ENCODE measurements around the gene MIDN. TPM values are rescaled to one million over a fixed set of nuclear protein-coding genes. Genes with fewer than 3 reads are reported as not detected.

MIDN gene
- total and polyA plus RNA-seq, 10 of the 15 experiments (the other 5 are each of a cell fraction or from before 2014, with no cell fraction given): 0.38 to 51.5 (median 7.2) TPM

DNA sequence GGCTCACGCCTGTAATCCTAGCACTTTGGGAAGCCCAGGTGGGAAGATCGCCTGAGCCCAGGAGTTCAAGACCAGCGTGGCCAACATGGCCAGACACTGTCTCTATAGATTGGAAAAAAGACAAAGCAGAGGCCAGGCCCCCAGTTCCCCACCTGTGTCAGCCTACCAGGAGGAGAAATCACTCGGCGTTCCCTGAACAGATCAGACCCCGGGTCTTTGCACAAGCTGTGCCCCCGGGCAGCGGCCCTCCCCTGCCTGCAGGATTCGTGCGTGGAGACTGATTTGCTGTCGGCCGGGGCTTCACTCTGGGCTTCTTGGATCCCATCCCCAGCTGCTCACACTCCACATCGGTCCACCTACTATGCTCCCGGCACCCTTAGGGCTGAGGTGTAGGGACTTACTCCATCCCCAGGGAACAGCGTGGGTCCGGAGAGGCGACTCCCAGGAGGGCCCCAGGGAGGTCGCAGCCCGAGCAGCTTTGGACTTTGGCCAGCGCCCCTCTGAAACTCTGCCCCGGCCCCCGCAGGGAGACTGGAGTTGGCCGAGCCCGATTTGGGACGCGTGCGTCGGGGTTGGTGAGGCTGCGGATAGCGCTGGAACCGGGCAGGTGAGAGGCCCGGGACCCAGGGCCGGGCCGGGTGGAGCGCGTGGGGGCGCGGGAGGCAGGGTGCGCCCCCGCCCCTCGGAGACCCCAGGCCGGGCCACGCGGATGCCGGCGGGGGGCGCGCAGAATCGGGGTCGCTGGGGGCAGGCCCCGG, 36.8 kb downstream of the MIDN start (continued):
- TF ChIP-seq, protein P1, sequence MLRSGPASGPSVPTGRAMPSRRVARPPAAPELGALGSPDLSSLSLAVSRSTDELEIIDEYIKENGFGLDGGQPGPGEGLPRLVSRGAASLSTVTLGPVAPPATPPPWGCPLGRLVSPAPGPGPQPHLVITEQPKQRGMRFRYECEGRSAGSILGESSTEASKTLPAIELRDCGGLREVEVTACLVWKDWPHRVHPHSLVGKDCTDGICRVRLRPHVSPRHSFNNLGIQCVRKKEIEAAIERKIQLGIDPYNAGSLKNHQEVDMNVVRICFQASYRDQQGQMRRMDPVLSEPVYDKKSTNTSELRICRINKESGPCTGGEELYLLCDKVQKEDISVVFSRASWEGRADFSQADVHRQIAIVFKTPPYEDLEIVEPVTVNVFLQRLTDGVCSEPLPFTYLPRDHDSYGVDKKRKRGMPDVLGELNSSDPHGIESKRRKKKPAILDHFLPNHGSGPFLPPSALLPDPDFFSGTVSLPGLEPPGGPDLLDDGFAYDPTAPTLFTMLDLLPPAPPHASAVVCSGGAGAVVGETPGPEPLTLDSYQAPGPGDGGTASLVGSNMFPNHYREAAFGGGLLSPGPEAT (IDR thresholded peaks at IDR 0.05; ENCODE audit: low read depth): no peak
- no peak for TF ChIP-seq SIX5 (IDR thresholded peaks at IDR 0.05; ENCODE audit: low read depth, low read length, severe bottlenecking)
- no peak for TF ChIP-seq MEF2B (IDR thresholded peaks at IDR 0.05; ENCODE audit: partially characterized antibody, poor library complexity, severe bottlenecking)

DNA sequence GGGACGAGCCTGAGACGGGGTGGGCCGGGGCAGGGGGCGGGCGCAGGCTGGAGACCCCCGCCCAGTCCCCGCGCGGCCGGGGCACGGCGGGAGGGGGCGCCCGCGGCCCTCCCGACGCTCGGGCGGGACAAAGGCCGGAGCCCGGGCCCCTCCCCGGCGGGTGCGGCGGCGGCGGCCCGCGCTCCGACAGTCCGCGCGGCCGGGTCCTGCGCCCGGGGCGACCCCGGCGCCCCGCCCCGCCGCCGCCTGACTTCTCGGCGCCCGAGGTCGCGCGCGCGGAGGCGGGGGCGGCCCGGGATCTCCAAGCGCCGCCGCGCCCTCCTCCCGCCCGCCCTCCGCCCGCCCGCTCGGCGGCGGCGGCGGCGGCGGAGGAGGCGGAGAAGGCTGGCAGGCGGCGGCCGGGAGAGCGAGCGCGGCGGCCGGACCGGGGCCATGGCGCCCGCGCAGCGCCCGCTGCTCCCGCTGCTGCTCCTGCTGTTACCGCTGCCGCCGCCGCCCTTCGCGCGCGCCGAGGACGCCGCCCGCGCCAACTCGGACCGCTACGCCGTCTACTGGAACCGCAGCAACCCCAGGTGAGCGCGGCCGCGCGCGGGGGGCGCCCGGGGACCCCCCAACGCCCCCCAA, 37.5 kb downstream of the MIDN start, which contains the start of gene EFNA2:
Gene EFNA2 (plus strand): TSS at position 137 of the 624 bp plus-strand sequence. CDS start 296 bp downstream, at position 433.
- ATAC-seq (no peak), DNase-seq (ENCODE audit: low read depth, low spot score) (no peak), FAIRE-seq (no peak)
- ChIA-PET CTCF (no interaction called here), RAD21 (ENCODE audit: unreplicated experiment) (no interaction called here), POLR2A (no interaction called here), SMC1A (ENCODE audit: uncharacterized antibody, unreplicated experiment) (interaction anchor here (0.9 kb wide), 1 partner anchor 53 kb away, joined by 3 read pairs; no protein-coding TSS in a partner anchor)
- Histone ChIP-seq H2AFZ (ENCODE audit: control insufficient read depth, low read depth, low read length) (no peak within 1 kb of the TSS), H4K20me1 (ENCODE audit: control insufficient read depth, insufficient read depth) (no peaks in the 10 kb centered on the region), H3K4me2 (ENCODE audit: control insufficient read depth, insufficient read depth) (no peak within 1 kb of the TSS), H3K4me3 (no peak within 1 kb of the TSS), H3K79me2 (ENCODE audit: control insufficient read depth, insufficient read depth, low read length) (no peaks in the 10 kb centered on the region), H3K9ac (ENCODE audit: control insufficient read depth, insufficient read depth, low read length) (no peak within 1 kb of the TSS), H3K27ac (ENCODE audit: control insufficient read depth, insufficient read depth) (no peak within 1 kb of the TSS), H3K27me3 (replicated peaks in 1 of 2; ENCODE audit: control insufficient read depth in 2 of 2, insufficient read depth in 2 of 2, low read length in 1 of 2) (peaks cover 7 to 8% of the 10 kb centered on the region in 2 experiments; a peak in 3 of 4 replicates), H3K9me3 (replicated peaks; ENCODE audit: control insufficient read depth, insufficient read depth, low read length) (no peaks in the 10 kb centered on the region), H3K36me3 (ENCODE audit: control insufficient read depth in 2 of 2, insufficient read depth in 2 of 2, low read length in 1 of 2) (no peaks in the 10 kb centered on the region; a peak in 1 of 4 replicates), H3K4me1 (ENCODE audit: control insufficient read depth, insufficient read depth, low read length) (no peaks in the 10 kb centered on the region)
- BruUV-seq (replicated peaks): no TSS peak
- 0% methylated on average over 7 of the region's 113 CpGs for WGBS (ENCODE audit: insufficient coverage, insufficient replicate concordance, low lambda C conversion rate, missing lambda C conversion rate)
- in situ Hi-C loops (cut with MboI) (no loop called here), intact Hi-C loops (cut with micrococcal nuclease; ENCODE audit: unreplicated experiment) (no loop called here)
- TF ChIP-seq, protein P2, sequence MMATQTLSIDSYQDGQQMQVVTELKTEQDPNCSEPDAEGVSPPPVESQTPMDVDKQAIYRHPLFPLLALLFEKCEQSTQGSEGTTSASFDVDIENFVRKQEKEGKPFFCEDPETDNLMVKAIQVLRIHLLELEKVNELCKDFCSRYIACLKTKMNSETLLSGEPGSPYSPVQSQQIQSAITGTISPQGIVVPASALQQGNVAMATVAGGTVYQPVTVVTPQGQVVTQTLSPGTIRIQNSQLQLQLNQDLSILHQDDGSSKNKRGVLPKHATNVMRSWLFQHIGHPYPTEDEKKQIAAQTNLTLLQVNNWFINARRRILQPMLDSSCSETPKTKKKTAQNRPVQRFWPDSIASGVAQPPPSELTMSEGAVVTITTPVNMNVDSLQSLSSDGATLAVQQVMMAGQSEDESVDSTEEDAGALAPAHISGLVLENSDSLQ (IDR thresholded peaks at IDR 0.05): no peak
- no peak for TF ChIP-seq CHD1 (IDR thresholded peaks at IDR 0.05; ENCODE audit: low read depth, low read length)
- TF ChIP-seq FOXM1 (IDR thresholded peaks at IDR 0.05; ENCODE audit: low read depth, low read length): no peak
- TF ChIP-seq, protein P3, sequence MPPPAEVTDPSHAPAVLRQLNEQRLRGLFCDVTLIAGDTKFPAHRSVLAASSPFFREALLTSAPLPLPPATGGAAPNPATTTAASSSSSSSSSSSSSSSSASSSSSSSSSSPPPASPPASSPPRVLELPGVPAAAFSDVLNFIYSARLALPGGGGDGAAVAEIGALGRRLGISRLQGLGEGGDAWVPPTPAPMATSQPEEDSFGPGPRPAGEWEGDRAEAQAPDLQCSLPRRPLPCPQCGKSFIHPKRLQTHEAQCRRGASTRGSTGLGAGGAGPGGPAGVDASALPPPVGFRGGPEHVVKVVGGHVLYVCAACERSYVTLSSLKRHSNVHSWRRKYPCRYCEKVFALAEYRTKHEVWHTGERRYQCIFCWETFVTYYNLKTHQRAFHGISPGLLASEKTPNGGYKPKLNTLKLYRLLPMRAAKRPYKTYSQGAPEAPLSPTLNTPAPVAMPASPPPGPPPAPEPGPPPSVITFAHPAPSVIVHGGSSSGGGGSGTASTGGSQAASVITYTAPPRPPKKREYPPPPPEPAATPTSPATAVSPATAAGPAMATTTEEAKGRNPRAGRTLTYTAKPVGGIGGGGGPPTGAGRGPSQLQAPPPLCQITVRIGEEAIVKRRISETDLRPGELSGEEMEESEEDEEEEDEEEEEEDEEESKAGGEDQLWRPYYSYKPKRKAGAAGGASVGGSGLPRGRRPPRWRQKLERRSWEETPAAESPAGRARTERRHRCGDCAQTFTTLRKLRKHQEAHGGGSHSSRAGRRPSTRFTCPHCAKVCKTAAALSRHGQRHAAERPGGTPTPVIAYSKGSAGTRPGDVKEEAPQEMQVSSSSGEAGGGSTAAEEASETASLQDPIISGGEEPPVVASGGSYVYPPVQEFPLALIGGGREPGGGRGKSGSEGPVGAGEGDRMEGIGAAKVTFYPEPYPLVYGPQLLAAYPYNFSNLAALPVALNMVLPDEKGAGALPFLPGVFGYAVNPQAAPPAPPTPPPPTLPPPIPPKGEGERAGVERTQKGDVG (CRISPR knock-in tag; IDR thresholded peaks at IDR 0.05): no peak
- TF ChIP-seq, protein P4, sequence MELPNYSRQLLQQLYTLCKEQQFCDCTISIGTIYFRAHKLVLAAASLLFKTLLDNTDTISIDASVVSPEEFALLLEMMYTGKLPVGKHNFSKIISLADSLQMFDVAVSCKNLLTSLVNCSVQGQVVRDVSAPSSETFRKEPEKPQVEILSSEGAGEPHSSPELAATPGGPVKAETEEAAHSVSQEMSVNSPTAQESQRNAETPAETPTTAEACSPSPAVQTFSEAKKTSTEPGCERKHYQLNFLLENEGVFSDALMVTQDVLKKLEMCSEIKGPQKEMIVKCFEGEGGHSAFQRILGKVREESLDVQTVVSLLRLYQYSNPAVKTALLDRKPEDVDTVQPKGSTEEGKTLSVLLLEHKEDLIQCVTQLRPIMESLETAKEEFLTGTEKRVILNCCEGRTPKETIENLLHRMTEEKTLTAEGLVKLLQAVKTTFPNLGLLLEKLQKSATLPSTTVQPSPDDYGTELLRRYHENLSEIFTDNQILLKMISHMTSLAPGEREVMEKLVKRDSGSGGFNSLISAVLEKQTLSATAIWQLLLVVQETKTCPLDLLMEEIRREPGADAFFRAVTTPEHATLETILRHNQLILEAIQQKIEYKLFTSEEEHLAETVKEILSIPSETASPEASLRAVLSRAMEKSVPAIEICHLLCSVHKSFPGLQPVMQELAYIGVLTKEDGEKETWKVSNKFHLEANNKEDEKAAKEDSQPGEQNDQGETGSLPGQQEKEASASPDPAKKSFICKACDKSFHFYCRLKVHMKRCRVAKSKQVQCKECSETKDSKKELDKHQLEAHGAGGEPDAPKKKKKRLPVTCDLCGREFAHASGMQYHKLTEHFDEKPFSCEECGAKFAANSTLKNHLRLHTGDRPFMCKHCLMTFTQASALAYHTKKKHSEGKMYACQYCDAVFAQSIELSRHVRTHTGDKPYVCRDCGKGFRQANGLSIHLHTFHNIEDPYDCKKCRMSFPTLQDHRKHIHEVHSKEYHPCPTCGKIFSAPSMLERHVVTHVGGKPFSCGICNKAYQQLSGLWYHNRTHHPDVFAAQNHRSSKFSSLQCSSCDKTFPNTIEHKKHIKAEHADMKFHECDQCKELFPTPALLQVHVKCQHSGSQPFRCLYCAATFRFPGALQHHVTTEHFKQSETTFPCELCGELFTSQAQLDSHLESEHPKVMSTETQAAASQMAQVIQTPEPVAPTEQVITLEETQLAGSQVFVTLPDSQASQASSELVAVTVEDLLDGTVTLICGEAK (IDR thresholded peaks at IDR 0.05; ENCODE audit: borderline replicate concordance): no peak
- no peak for TF ChIP-seq SRF (IDR thresholded peaks at IDR 0.05; ENCODE audit: low read depth in 2 of 2, low read length in 2 of 2)
- no peak for TF ChIP-seq BMI1 (IDR thresholded peaks at IDR 0.05; ENCODE audit: borderline replicate concordance)

All from GM12878 (cell line).